SH-SY5Y (cell line): ENCODE measurements around the gene RNF141.

ENCODE experiments used
- GATA2 ChIP-seq: IDR thresholded peaks from 2 replicates; pipeline ENCODE4 v1.6.1; 2011; ENCODE audit warnings: mild to moderate bottlenecking, low read depth, low read length
- GATA3 ChIP-seq: IDR thresholded peaks from 2 replicates; pipeline ENCODE4 v1.6.1; 2011; ENCODE audit warnings: low read depth, mild to moderate bottlenecking, low read length, moderate library complexity

RNF141 gene

GRCh38 chr11:10480026-10480425, 61.0 kb downstream of the RNF141 start:
- TF ChIP-seq GATA2 (no peak), GATA3 (no peak)

GRCh38 chr11:10478574-10479550, 62.1 kb downstream of the RNF141 start:
- TF ChIP-seq GATA3 (no peak), GATA2 (no peak)

- TF ChIP-seq GATA3: no peak
Measured at GRCh38 chr11:10478066-10478465, 62.9 kb downstream of the RNF141 start.

- no peak for TF ChIP-seq GATA2
- TF ChIP-seq GATA3: no peak
Measured at GRCh38 chr11:10477690-10478046, 63.3 kb downstream of the RNF141 start.

GRCh38 chr11:10476927-10477689, 63.9 kb downstream of the RNF141 start:
- TF ChIP-seq GATA2 (no peak), GATA3 (no peak)

GRCh38 chr11:10476342-10476741, 64.6 kb downstream of the RNF141 start:
- no peak for TF ChIP-seq GATA3
- no peak for TF ChIP-seq GATA2

- TF ChIP-seq GATA3: no peak
Measured at GRCh38 chr11:10474551-10474950, 66.4 kb downstream of the RNF141 start.

GRCh38 chr11:10473371-10473770, 67.6 kb downstream of the RNF141 start:
- TF ChIP-seq GATA3 (no peak), GATA2 (no peak)

GRCh38 chr11:10462746-10463300, 78.2 kb downstream of the RNF141 start:
- TF ChIP-seq GATA3: no peak
- no peak for TF ChIP-seq GATA2
